BJ (cell line): ENCODE data around the gene IFI27L1. TPM values are rescaled to one million over a fixed set of nuclear protein-coding genes. Genes with fewer than 3 reads are reported as not detected.

ENCODE experiments used
- CTCF ChIA-PET: fragments of 350-600 bp; formaldehyde crosslinking; extraction: SDS; loops from one replicate; lab custom pipeline; 2021; ENCODE audit warnings: antibody characterized with exemption, inconsistent platforms; lab: Yijun Ruan, JAX
- POLR2A ChIA-PET: fragments of 300-600 bp; sonication (Branson Sonifier 250); formaldehyde crosslinking; extraction: SDS; loops from one replicate; lab custom pipeline; 2021; ENCODE audit warnings: antibody characterized with exemption; lab: Charles Lee
- DNase-seq: peaks from one replicate; pipeline ENCODE4 v3.0.0-alpha.2; 2011; ENCODE audit warnings: low read depth
- H3K27me3 ChIP-seq: 2 replicates; pipeline ENCODE4 v1.6.0; 2011; ENCODE audit warnings: low read length; ENCODE audit not compliant: control insufficient read depth, insufficient read depth
- H3K36me3 ChIP-seq: 2 replicates; pipeline ENCODE4 v1.5.1; 2011; ENCODE audit warnings: low read length; ENCODE audit not compliant: control insufficient read depth, insufficient read depth
- H3K4me3 ChIP-seq: 2 replicates; pipeline ENCODE4 v1.5.1; 2011; ENCODE audit warnings: low read depth, mild to moderate bottlenecking, control low read depth, low read length
- polyA plus RNA-seq: library from polyadenylated mRNA; depleted of rRNA; stranded (reverse); fragments of >200 nt; gene quantifications from 2 replicates; pipeline ENCODE4 v1.2.3, GENCODE V29; 2011
- TF ChIP-seq, protein P1 (sequence below): IDR thresholded peaks from 2 replicates; pipeline ENCODE4 v1.5.1; 2011; ENCODE audit warnings: low read depth, mild to moderate bottlenecking, control low read depth, inconsistent platforms, low read length, moderate library complexity; ENCODE audit not compliant: insufficient read depth

The IFI27L1 gene
- polyA plus RNA-seq, 1 experiment = 18.6 TPM

DNA sequence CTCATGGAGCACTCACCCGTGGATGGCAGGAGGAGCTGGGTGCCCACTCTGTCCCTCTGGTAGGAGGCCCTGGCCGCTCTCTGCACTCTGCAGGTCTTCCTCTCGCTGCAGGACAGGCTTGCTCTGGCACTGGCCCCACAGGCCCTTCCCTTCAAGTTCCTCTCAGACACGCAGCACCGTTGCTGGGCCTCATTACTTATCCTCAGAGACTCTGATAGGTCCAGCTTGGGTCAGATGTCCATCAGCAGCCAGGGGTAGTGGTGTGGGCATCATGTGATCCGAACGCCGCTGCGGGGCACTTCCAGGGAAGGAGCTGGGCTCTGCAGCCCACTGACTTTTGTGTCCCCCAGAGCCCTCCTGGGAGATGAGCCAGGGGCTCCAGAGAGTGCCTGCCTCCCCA, 43.2 kb upstream of the IFI27L1 start:
- ChIA-PET POLR2A (no interaction called here), CTCF (interaction anchor here (1.0 to 12.3 kb wide), 6 partner anchors 13 to 143 kb away, joined by 3 to 248 read pairs (median 21); no protein-coding TSS in a partner anchor)
- Histone ChIP-seq H3K36me3 (no peaks in the 10 kb centered on the region; the same call in none of the 2 replicates), H3K27me3 (no peaks in the 10 kb centered on the region), H3K4me3 (no peak overlapping the region)
- TF ChIP-seq, protein P1, sequence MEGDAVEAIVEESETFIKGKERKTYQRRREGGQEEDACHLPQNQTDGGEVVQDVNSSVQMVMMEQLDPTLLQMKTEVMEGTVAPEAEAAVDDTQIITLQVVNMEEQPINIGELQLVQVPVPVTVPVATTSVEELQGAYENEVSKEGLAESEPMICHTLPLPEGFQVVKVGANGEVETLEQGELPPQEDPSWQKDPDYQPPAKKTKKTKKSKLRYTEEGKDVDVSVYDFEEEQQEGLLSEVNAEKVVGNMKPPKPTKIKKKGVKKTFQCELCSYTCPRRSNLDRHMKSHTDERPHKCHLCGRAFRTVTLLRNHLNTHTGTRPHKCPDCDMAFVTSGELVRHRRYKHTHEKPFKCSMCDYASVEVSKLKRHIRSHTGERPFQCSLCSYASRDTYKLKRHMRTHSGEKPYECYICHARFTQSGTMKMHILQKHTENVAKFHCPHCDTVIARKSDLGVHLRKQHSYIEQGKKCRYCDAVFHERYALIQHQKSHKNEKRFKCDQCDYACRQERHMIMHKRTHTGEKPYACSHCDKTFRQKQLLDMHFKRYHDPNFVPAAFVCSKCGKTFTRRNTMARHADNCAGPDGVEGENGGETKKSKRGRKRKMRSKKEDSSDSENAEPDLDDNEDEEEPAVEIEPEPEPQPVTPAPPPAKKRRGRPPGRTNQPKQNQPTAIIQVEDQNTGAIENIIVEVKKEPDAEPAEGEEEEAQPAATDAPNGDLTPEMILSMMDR = no peak
- DNase-seq = no peak

DNA sequence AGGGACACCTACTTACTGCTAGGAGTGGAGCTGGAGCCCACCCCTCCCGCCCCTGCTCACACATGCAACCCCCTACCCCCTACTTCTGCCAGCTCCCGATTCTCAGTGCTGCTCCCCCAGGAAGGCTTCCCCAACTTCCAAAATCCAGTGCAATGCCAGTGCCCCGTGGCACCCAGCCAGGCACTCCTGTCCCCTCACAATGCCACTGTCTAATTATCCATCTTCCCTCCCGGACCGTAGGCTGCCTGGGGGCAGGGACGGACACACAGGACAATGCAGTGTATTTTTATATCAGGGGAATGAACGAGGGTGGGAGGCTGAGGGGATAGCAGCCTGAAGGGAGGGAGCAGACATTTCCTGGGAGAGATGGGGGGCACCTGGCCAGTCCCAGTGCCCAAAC, 42.6 kb upstream of the IFI27L1 start:
- TF ChIP-seq, protein P1 = no peak
- POLR2A ChIA-PET = no interaction called here
- H3K27me3 ChIP-seq = no peaks in the 10 kb centered on the region
- H3K36me3 ChIP-seq = no peaks in the 10 kb centered on the region; the same call in none of the 2 replicates
- CTCF ChIA-PET = interaction anchor here (1.0 to 12.3 kb wide), 6 partner anchors 12 to 142 kb away, joined by 3 to 248 read pairs (median 21); no protein-coding TSS in a partner anchor
- H3K4me3 ChIP-seq = no peak overlapping the region
- DNase-seq = no peak

DNA sequence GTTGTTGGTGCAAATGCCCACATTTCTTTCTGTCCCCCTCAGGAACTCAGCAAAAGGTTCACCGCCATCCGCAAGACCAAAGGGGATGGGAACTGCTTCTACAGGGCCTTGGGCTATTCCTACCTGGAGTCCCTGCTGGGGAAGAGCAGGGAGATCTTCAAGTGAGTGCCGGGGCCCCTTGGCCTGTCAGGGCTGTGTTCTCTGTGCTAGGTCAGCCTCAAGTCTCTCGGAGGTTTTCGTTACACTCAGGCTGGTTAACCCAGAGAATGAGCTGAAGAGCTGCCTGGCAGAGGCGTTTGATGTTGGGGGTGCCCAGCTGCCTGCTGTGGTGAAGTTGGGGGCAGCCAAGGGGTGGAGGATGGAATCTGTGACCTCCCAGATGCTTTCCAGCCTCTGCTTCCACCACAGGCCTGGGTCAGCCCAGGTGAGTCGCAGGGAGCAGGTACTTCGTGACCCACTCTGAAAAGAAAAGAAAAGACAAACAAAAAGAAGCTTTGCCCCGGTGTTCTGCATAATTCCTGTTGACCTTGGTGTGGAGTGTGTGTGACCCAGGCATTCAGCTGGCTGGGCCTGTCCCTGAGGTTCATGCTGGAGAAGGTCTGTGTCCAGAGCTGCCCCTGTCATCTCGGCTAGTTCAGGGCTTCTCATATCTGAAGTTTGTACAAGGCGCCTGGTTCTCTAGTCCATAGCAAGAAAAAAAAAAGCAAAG, 42.0 kb upstream of the IFI27L1 start:
- DNase-seq = no peak
- Histone ChIP-seq H3K4me3 (no peak overlapping the region), H3K27me3 (no peaks in the 10 kb centered on the region), H3K36me3 (no peaks in the 10 kb centered on the region; the same call in none of the 2 replicates)
- TF ChIP-seq, protein P1 = no peak
- POLR2A ChIA-PET = interaction anchor here (0.7 kb wide), 1 partner anchor 93 kb away, joined by 5 read pairs; no protein-coding TSS in a partner anchor
- CTCF ChIA-PET = interaction anchor here (0.8 to 12.3 kb wide), 4 partner anchors 11 to 101 kb away, joined by 3 to 248 read pairs (median 3); partner anchors contain the start of gene OTUB2

DNA sequence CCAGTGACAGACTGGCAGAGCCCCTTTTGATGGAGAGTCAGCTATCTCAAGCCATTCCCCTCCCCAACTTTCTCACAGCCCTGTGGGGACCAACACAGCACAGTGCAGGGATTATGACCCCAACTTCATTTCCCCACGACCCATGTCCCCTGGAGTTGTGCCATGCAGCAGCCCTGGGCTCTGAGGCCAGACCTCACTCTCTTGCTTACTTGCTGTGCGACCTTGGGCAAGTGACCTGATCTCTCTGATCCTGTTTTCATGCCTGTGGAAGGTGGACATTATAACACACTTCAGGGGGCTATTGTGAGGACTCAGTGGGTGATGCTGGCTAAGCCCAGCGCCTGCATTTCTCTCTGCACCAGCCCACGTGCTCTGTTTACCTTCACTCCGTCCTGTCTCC, 40.9 kb upstream of the IFI27L1 start:
- Histone ChIP-seq H3K4me3 (no peak overlapping the region), H3K27me3 (no peaks in the 10 kb centered on the region), H3K36me3 (peaks cover 6% of the 10 kb centered on the region)
- TF ChIP-seq, protein P1 = no peak
- ChIA-PET POLR2A (no interaction called here), CTCF (interaction anchor here (12.3 kb wide), 1 partner anchor 99 kb away, joined by 248 read pairs; no protein-coding TSS in a partner anchor)
- DNase-seq = no peak

DNA sequence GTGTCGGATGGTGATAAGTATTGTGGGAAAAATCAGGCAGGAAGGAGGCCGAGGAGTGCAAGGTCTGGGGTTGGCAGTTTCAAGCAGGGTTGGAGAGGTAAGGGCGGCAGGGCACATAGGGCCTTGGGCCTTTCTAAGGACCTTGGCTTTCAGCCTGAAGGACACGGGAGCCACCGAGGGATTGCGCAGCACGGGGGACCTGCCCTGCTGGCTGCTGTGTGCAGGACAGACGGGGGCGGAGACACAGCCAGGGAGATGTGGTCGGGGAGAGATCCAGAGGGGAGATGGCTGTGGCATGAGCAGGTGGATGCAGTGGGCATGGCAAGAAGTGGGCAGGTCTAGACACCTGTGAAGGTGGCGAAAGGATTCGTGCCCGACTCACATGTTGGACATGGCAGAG, 40.3 kb upstream of the IFI27L1 start:
- CTCF ChIA-PET = interaction anchor here (0.7 to 12.3 kb wide), 2 partner anchors 11 to 99 kb away, joined by 3 to 248 read pairs; no protein-coding TSS in a partner anchor
- POLR2A ChIA-PET = no interaction called here
- Histone ChIP-seq H3K27me3 (no peaks in the 10 kb centered on the region), H3K4me3 (no peak overlapping the region), H3K36me3 (peaks cover 7% of the 10 kb centered on the region)
- DNase-seq = no peak
- TF ChIP-seq, protein P1 = no peak
